PFSK-1 (cell line): Measurements from ENCODE around the gene SAP30L.

Experiments
- FOXP2 ChIP-seq: optimal IDR thresholded peaks from 2 replicates; pipeline ENCODE3; 2011; ENCODE audit warnings: borderline replicate concordance, control low read depth, inconsistent platforms; ENCODE audit not compliant: insufficient read depth; ENCODE audit errors: extremely low read length, extremely low read depth
- POLR2AphosphoS5 ChIP-seq: IDR thresholded peaks from 2 replicates; pipeline ENCODE4 v1.6.1; 2012; ENCODE audit warnings: low read depth, mild to moderate bottlenecking, control low read depth, low read length, moderate library complexity
- SIN3A ChIP-seq: IDR thresholded peaks from 2 replicates; pipeline ENCODE4 v1.6.1; 2012; ENCODE audit warnings: mild to moderate bottlenecking, low read length, moderate library complexity, borderline replicate concordance; ENCODE audit not compliant: insufficient read depth
- TAF1 ChIP-seq: IDR thresholded peaks from 2 replicates; pipeline ENCODE4 v1.6.1; 2012; ENCODE audit warnings: low read length, control low read depth, borderline replicate concordance; ENCODE audit not compliant: insufficient read depth
- TF ChIP-seq, protein P1 (sequence below), 2 experiments: IDR thresholded peaks; 2 replicates each; pipeline versions ENCODE4 v1.6.1 to v1.8.0; 2011 to 2012; ENCODE audit warnings: low read depth in 2 of 2, low read length in 2 of 2, control low read depth in 1 of 2, inconsistent platforms in 1 of 2, mild to moderate bottlenecking in 1 of 2, moderate library complexity in 1 of 2; ENCODE audit not compliant: insufficient read depth in 1 of 2

Gene SAP30L

DNA sequence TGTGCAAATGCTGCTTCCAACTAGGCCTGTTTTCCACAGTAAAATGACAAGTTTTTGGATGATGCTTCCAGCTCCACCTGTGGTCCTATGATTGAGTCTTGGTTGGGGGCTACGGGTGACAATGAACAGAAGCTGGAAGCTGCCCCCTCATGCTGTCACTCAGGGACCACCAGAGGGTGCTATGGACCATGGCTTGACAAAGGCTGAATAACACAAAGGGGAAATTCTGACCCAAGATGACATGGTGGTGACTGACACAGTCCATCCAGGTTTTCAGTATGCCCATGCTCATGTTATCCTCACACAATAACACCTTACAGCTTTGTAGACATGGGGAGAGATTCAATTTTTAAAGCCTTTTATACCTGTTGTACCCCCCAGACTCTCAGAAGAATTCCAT is 23.9 kb upstream of the SAP30L start:
- TF ChIP-seq POLR2AphosphoS5 (no peak), TAF1 (no peak), FOXP2 (no peak), SIN3A (no peak)
- TF ChIP-seq, protein P1, sequence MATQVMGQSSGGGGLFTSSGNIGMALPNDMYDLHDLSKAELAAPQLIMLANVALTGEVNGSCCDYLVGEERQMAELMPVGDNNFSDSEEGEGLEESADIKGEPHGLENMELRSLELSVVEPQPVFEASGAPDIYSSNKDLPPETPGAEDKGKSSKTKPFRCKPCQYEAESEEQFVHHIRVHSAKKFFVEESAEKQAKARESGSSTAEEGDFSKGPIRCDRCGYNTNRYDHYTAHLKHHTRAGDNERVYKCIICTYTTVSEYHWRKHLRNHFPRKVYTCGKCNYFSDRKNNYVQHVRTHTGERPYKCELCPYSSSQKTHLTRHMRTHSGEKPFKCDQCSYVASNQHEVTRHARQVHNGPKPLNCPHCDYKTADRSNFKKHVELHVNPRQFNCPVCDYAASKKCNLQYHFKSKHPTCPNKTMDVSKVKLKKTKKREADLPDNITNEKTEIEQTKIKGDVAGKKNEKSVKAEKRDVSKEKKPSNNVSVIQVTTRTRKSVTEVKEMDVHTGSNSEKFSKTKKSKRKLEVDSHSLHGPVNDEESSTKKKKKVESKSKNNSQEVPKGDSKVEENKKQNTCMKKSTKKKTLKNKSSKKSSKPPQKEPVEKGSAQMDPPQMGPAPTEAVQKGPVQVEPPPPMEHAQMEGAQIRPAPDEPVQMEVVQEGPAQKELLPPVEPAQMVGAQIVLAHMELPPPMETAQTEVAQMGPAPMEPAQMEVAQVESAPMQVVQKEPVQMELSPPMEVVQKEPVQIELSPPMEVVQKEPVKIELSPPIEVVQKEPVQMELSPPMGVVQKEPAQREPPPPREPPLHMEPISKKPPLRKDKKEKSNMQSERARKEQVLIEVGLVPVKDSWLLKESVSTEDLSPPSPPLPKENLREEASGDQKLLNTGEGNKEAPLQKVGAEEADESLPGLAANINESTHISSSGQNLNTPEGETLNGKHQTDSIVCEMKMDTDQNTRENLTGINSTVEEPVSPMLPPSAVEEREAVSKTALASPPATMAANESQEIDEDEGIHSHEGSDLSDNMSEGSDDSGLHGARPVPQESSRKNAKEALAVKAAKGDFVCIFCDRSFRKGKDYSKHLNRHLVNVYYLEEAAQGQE (IDR thresholded peaks at IDR 0.05; ENCODE audit: insufficient read depth in 1 of 2, low read depth in 2 of 2, low read length in 2 of 2), result no peak

DNA sequence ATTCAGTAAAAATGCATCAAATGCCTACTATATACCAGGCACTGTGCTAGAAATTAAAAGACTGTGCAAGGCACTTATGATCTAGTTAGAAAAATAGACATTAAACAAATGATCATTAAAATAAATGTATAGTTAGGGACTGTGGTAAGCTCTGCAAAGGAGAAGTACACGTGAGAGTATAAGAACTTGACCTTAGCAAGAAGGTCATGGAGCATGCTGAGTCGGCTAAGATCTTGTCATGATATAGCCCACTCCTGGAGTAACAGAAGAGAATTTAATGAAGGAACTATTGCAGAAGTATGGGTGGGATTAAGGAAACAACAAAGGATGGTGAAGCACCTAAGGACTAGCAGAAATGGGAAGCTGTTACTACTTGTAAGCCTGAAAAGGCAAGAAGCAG is 23.5 kb upstream of the SAP30L start:
- TF ChIP-seq POLR2AphosphoS5 (no peak), TAF1 (no peak), FOXP2 (no peak), SIN3A (no peak)
- TF ChIP-seq, protein P1 (IDR thresholded peaks at IDR 0.05; ENCODE audit: insufficient read depth in 1 of 2, low read depth in 2 of 2, low read length in 2 of 2), result no peak

DNA sequence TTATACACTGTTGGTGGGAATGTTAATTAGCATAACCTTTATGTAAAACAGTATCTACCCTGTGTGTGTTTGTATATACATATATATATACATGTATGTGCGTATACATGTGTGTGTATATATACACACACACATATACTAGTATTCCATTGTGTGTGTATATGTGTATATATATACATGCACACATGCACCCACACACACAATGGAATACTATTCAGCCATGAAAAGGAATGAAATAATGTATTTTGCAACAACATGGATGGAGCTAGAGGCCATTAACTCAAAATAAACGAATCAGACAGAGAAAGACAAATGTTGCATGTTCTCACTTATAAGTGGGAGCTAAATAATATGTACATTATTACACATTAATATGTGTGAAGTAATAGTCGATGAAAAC is 17.6 kb upstream of the SAP30L start:
- no peak for TF ChIP-seq SIN3A
- TF ChIP-seq TAF1, result no peak
- TF ChIP-seq POLR2AphosphoS5, result no peak
- TF ChIP-seq FOXP2, result no peak
- TF ChIP-seq, protein P1 (IDR thresholded peaks at IDR 0.05; ENCODE audit: insufficient read depth in 1 of 2, low read depth in 2 of 2, low read length in 2 of 2), result no peak

DNA sequence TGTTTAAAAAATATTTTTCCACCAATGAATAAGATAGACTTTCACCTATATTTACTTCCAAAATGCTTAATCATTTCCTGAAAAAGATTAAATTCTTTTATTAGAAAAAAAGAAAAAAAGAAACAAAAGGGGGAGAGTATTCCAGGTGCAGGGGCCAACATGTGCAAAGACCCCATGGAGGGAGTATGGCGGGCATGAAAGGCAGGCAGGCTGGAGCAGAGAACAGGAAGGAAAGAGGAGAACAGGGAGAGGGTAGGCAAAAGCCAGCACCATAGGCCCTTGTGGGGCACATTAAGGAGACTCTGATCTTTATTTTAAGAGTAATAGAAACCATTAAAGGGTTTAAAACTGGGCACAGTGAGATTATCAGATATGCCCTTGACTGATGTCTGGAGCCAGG is 16.5 kb upstream of the SAP30L start:
- TF ChIP-seq POLR2AphosphoS5, result no peak
- TF ChIP-seq SIN3A, result no peak
- no peak for TF ChIP-seq FOXP2
- TF ChIP-seq TAF1, result no peak
- TF ChIP-seq, protein P1 (IDR thresholded peaks at IDR 0.05; ENCODE audit: insufficient read depth in 1 of 2, low read depth in 2 of 2, low read length in 2 of 2), result no peak

DNA sequence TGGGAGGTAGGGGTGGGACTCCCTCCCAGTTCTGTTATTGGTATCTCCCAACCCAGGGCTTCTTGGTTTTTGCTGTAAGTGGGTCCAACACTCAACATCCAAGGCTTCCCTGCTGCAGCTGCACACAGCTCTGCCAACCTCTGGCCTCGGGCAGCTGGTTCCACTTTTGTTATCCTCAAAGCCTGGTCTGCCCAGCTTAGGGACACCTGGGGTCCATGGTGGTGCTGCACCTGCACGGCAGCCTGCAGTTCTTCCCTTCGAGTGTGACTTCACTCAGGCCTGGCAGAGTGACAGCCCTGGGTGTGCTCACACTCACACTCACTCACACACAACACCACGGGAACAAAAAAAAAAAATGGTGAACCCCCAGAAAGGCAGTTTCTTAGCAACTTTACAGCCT is 15.3 kb upstream of the SAP30L start:
- TF ChIP-seq FOXP2 (no peak), TAF1 (no peak), POLR2AphosphoS5 (no peak), SIN3A (no peak)
- TF ChIP-seq, protein P1 (IDR thresholded peaks at IDR 0.05; ENCODE audit: insufficient read depth in 1 of 2, low read depth in 2 of 2, low read length in 2 of 2), result no peak
